Medulla oblongata (tissue), 1 donor: ENCODE data around the gene FICD.
"Not testable (repeated sequence)": the region's sequence is repeated elsewhere in the genome, so short reads cannot be mapped to it uniquely, and the experiment has no call there.

ENCODE experiments used
- DNase-seq: peaks from one replicate; pipeline ENCODE4 v3.0.0-alpha.2; 2015; ENCODE audit errors: extremely low spot score

The FICD gene

DNA sequence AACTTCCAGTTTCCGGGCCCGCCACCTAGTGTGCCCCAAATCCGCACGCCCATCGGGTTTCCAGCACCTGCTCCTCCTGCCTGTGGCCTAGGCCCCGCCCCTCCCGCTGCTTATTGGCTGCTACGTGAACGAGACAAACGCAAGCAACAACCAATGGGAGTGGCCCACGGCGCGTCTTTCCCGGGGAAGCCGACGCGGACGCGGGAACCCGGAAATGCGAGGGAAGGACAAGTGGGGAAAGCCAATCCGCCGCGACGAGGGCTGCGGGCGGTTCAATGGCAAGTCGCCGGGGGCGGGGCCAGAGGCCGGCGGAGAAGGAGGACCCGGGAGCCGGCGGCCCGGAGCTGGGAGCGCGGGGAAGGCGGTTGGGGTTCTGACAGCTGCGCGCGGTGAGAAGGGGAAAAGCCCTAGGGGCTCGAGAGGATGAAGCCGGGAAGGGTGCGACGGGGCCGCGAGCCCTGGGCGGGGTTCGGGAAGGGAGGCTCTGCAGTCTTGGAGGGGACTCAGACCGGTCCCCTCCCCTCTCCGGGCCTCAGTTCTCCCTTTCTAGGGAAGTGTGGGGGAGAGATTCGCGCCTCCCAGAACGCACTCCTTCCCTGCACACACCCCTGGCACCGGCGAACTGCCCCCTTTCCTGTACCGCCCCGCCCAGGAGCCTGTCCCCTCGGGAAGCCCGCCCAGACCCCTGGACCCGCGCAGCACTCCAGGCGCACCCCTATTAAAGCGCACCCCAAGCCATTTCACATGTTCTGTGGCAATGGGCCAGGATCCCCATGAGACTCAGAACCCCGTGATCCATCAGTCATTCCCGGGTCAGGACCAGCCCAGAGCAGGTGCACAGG lies at the start of gene FICD:
Gene FICD (plus strand): TSS at position 305 of the 842 bp plus-strand sequence. CDS start 1,696 bp downstream, outside the sequence.
- peak; percentile 100 for DNase-seq

DNA sequence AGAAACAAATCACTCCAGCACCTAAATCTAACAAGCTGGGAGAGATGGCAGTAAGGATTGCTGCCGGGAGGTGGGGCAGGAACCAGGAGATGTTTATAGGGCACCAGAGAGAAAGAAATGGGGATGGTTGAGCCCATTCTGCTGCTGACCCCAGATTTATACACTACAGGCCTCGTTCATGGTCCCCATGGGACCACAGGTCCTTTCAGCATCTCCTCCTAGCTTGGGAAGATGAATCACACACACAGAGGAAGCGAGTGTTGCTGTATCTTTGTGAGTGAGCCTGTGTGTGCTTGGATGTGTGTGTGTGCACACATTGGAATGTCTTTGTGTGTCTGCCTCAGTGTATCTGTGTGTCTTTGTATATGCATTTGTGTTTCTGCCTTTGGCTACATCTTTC lies 49.7 kb upstream of the FICD start:
- no peak for DNase-seq

DNA sequence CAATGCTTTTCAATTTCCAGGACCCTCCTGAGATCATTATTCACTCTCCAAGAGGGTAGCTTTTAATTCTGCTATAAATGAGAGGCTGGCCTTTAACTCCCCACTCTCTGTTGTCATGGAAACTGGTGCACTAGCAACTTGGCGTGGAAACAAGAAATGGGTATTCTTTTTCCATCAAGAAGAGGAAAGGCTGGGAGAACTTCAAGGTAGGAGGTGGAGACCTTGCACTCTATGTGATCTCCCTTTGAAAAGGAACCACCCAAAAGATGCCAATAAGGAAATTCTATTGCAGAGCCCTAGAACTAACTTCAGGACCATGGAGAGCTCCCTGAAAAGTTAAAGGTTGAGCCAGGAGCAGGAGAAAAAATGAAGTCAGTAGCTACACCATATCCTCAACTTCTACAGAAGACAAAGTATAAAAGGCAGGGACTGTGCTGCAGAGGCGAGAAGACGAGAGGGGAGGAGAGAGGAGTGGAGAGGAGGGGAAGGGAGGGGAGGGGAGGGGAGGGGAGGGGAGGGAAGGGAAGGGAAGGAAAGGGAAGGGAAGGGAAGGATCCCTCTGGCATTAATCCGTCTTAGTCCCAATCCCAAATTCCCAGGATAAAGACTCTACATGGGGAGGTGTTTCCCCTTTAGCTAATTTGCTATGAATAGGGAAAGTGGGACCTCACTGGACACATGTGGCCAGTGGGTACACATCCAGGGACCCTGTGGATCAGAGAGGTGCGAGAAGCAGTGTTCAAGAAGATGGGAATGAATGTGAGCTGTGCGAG lies 46.7 kb upstream of the FICD start:
- DNase-seq, result peak; percentile 12

DNA sequence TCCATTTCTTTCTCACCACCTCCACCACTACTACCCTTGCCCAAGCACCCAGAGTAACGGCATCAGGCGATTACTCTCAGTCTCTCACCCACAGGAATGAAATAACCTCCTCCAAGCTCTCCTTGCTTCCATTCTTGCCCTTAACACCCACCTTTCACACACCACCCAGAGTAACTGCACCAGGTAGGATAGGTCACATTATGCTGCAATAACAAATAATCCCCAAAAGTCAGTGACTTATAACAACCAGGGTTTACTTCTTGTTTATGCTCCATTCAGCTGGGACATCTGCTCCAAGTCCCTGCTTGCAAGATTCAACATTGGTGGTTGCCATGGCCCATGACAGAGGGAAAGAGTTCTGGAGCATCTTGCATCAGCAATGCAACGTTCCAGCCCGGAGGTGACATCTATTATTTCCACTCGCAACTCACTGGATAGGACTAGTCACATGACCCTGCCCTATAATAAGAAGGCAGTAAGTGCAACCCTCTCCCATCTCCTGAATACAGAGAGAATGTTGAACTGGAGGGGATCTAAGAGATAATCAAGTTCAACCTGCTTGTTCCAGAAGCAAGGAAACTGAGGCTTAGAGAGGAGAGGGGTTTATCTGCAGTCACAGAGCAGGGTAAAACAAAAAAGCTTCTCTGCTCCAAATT lies 41.5 kb upstream of the FICD start:
- no peak for DNase-seq

DNA sequence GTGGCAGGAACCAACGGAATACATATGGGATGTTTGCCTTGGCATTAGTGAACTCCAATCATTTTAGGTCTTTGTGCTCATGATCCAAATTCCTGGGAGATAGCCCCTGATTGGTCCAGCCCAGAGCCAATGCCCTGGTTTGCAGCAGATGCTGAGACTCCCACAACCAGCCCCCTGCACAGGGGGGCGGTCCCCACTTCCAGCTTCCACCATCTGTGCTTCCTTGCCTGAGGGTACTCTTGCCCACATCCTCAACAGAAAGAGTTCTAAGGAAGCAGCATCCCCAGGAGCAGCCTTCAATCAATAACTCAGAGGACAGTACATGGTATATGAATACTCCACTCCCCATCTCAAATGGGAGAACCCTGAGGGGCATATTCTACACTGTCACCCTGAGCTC lies 39.7 kb upstream of the FICD start:
- DNase-seq, result no peak

DNA sequence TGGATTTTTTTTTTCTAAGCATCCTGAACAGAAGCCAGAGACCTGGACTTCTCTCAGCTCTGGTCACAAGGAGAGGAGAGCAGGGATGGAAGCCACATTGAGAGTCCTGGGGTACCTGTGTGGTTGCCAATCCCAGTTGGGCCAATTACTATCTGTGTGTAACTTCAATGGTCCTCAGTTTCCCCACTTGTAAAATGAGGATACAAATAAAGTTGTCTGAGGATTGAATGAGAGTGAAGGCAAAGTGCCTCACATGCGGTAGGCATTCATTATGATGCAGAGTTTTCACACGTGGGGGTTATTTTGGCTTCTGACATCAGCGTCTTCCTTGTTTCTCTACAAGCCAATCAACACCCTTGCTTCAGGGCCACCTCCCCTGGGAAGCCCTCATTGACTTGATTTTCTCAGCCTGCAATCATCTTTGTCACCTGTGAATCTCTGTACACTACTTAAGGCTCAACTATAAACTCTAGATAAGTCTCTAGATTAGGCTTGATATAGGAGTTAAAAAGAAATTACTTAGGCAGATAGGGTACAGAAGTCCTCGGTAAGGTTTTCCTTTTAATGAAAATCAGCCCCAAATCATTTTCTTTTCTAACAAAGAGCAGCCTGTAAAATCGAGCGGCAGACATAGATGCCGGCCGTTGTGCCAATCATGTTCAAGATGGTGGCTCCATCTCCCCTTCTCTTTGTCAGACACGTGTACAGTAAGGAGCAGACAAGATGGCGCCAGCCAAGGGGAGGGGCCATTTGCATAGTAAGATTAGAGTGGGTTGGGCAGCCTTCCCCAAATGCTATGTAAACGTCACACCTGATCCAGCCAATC lies 37.8 kb upstream of the FICD start:
- DNase-seq, result no peak

DNA sequence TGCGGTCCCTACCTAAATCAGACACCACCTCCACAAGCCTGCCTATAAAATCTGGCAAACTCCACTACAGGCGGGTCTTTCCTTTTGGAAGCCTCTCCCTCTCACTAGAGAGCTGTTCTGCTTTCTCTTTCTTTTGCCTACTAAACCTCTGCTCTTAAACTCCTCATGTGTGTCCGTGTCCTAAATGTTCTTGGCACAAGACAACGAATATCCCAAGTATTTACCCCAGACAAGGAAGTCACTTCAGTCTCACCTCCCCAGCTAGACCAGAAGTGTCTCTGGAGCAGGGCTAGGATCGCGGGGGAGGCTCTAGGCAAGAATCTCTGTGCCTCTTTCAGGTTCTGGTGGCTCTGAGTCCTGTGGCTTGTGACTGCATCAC lies 37.2 kb upstream of the FICD start:
- no peak for DNase-seq

DNA sequence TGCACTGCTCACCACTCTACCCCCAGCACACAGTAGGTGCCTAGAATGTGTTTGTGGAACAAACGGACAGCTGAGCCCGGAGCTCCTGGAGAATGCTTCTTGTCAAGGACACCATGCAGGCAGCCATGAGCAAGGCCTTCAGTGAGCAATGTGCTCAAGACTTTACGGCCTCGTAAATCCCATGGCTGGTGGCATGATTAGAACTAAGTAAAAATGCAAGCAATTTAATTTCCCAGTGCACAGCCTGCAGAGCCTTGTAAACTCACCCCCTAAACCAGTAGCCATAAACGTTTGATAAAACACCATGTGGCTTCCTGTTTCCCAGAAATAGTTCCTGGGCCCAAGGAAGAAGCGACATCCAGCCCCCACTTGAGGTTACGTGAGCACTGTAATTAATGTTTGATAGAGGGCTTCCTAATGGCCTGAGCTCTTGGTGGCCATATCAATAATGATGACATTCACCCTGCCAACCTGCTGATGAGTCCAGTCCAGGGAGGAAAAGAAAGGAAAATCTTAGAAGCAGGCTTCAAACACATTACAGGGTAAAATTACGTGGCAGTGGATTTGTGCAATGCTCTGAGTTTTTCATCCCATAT lies 36.4 kb upstream of the FICD start:
- DNase-seq, result no peak

DNA sequence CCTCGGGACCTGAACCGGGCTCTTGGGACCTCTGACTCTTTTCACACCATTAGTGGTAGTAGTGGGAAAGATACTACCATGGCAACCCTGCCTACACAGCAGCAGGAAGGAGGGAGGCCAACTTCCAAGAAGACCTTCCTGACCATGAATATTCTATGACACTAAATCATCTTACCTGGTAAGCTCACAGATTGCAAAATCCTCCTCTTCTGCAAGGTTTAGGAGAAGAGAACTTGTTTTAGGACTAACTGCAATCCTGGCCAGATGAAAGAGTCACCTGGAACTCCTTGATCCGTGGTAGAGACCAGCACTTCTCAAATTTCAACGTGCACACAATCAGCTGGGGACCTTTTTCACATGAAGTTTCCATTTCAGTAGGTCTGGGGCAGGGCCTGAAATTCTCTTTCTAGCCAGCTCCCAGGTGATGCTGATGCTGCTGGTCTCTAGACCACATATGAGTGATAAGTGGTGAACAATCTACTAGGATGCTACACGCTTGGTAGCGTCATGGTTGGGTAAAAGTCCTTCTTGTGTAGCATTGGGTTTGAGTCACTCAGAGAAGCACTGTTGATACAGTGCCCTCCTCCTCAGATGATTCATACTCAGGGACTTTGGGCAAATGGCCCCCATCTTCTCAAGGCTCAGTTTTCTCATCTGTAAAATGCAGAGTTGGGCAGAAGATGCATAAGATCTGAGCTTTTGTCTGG lies 35.6 kb upstream of the FICD start:
- no peak for DNase-seq

DNA sequence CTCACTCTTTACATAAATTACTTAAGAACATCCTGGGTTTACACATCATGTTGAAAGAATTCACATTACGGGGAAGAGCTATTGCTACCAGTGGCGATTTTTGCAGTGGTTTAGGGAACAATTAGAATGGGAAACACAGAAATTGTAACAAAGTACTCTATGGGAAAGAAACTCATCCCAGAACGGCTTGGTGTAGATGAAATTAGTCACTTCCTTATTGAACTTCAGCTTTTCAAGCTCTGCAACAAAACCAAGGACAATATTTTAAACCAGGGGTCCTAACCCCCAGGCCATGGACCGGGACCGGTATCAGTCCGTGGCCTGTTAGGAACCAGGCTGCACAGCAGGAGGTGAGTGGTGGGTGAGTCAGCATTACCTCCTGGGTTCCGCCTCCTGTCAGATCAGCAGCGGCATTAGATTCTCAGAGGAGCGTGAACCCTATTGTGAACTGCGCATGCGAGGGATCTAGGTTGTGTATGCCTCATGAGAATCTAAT lies 32.3 kb upstream of the FICD start:
- no peak for DNase-seq

DNA sequence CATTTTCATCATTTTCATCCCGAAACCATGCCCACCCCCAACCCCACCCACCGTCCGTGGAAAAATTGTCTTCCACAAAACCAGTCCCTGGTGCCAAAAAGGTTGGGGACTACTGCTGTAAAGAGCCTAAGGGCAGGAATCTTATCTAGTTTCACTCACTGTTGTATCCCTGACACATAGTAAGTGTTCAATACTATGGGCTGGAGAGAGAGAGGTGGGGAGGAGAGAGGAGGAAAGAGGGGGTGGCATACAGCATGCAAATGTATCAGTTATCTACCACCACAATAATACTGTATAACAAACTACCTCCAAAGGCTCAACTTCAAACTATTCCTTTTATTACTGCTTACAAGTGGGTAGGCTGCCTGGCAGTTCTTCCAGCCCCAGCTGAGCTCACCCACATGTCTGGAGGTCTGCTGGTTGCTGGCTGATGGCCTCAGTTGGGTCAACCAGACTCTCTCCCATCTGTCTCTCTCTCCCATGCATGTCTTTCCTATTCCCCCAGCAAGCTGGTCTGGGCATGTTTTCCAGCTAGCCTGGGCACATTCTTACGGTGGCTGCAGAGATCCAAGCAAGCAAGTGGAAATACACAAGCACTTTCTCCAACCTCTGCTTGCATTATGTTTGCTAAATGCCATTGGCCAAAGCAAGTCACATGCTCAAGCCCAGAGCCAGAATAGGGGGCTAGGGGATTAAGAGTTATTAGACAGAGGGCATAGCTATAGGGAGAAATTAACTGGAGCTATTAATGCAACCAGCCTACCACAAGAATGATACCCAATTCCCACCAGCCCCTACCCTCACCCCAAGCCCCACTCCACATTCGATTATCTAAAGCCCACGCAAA lies 31.6 kb upstream of the FICD start:
- DNase-seq, result no peak

DNA sequence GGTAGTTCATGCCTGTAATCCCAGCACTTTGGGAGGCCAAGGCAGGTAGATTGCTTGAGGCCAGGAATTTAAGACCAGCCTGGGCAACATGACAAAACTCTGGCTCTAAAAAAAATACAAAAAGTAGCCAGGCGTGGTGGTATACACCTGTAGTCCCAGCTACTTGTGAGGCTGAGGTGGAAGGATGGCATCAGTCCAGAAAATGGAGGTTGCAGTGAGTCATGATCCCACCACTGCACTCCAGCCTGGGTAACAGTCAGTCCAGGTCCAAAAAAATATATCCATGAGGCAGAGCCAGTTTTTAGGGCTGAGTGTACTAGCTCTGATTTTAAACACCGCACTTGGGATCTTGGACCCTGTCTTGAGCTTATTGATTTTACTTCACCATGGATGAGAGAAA lies 30.6 kb upstream of the FICD start:
- no peak for DNase-seq

DNA sequence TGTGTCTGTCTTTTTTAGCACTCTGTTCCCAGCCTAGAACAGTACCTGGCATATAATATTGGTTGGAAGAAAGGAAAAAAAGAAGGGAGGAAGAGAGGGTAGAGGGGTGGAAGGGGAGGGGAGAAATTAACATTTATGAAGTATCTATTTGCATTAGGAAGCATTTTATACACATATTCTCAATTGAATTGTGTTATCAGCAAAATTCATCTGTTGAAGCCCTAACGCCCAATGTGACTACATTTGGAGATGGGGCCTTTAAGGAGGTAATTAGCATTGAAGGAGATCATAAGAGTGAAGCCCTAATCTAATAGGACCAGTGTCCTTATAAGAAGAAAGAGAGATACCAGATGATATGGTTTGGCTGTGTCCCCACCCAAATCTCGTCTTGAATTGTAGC lies 30.2 kb upstream of the FICD start:
- DNase-seq, result no peak

DNA sequence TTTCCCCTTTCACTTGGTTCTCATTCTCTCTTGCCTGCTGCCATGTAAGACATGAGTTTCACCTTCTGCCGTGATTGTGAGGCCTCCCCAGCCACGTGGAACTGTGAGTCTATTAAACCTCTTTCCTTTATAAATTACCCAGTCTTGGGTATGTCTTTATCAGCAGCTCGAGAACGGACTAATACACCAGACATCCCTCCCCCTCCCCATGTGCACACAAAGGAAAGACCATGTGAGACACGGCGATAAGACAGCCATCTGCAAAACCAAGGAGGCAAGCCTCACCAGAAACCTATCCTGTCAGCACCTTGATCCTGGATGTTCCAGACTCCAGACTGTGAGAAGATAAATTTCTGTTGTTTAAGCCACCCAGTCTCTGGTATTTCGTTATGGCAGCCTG lies 29.7 kb upstream of the FICD start:
- not testable (repeated sequence) for DNase-seq

DNA sequence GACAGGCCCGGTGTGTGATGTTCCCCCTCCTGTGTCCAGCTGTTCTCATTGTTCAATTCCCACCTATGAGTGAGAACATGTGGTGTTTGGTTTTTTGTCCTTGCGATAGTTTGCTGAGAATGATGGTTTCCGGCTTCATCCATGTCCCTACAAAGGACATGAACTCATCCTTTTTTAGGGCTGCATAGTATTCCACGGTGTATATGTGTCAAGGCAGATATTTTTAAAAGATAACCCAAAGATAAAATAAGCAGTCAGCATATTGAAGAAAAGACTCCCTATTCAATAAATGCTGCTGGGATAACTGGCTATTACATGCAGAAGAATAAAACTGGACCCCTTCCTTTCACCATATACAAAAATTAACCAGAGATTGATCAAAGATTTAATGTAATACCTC lies 28.0 kb upstream of the FICD start:
- not testable (repeated sequence) for DNase-seq

DNA sequence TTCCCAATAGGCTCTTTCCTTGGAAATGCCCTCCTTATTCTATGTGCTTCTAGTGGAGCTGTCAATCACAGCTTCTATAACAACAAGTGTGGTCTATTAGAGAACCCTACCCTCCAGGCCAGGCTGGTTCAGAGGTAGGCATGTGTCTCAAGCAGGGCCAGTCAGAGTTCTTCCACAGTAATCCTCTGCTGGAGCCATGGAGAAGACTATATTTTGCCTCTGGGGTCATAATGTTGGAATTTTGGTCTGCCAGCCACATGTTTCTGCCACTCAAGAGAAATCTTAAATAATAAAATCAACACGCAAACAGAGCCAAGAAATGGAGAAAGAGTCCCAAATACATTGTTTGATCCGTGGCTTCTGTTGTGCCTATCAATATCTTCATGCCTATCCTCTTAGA lies 23.8 kb upstream of the FICD start:
- DNase-seq, result no peak

DNA sequence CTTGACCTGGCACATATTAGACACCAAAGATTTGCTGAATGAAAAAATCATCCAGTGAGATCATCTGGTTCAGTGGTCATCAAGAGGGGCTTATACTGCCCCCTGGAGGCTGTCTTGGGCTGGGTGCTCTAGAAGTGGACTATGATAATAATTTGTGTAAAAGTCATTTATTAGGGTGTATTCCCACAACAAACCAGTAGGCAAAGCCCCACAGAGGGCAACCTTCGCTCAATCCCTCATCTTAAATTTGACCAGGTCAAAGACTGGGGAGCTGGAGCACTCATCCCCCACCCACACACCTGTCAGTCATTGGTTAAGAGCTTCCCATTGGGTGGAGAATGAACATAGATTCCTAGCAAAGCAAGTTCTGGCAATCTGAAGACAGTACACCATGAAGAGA lies 20.0 kb upstream of the FICD start:
- no peak for DNase-seq

DNA sequence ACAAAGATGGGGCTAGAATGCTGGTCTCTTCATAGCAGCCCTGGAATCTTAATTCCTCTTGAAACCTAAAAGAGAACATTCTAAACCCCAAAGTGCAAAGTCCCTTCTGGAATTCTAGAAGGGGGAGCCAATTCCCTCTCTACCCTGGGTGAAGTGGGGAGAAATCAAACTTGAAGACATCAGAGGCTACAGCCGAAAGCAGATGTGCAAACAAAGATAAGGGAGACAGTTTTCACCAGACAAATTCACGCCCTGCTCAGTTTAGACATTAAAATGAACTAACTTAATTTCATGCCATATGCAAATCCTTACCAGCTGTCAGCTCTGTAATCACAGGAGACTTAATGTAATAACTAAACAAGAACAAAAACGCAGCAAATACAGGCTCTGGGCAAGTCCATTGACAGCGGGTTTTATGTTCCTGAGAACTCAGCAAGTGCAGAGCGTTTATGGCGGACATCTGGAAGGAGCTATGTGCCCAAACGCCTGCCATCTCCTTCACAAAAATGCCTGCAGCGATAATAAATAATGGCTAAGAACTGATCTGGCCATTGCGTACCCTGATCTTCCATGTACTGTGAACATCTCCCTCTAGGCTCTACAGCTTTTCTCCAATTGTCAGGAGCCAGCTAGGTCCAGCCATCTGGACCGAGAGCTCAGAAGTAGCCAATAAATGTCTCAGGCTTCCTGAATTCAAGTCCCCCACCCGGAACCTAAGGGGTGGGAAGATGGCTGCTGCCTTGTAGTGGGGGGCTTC lies 19.1 kb upstream of the FICD start:
- DNase-seq, result no peak

DNA sequence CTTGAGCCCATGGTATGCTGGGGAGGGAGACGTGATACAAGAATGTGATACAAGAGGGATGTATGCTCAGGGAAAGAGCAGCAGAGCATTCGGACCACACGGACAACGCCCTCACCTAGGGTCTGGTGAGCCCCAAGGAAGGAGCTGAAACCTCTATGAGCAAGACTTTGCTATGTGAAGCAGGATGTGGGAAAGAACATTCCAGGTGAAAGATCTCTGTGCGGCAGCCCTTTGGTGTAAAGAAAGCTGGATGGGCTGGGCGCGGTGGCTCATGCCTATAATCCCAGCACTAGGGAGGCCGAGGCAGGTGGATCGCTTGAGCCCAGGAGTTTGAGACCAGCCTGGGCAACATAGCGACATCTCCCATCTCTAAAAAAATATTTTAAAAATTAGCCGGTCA lies 16.9 kb upstream of the FICD start:
- DNase-seq, result no peak
